ENCODE measurements around the gene LHX6.
A peak's percentile ranks its signal among the peaks of the same experiment; 100 is the strongest.

The LHX6 gene

GRCh38 chr9:122228568-122229484 is at the start of gene LHX6:
Gene LHX6 (minus strand): TSS chr9:122228957. CDS start chr9:122228740, 217 bp downstream.
- DNase-seq (ENCODE audit: low read depth, low spot score), result no peak

GRCh38 chr9:122277285-122277897 is 48.6 kb upstream of the LHX6 start:
- DNase-seq (ENCODE audit: low read depth, low spot score), result no peak

- no peak for DNase-seq (ENCODE audit: low read depth, low spot score)
Observed at GRCh38 chr9:122276096-122276495, 47.3 kb upstream of the LHX6 start.

- DNase-seq (ENCODE audit: low read depth, low spot score), result no peak
Observed at GRCh38 chr9:122274055-122274454, 45.3 kb upstream of the LHX6 start.

GRCh38 chr9:122268041-122268814 is 39.5 kb upstream of the LHX6 start:
- no peak for DNase-seq (ENCODE audit: low read depth, low spot score)

GRCh38 chr9:122265149-122265915 is 36.6 kb upstream of the LHX6 start:
- DNase-seq (ENCODE audit: low read depth, low spot score), result no peak

GRCh38 chr9:122264360-122265148 is 35.8 kb upstream of the LHX6 start, which contains the start of the genes MRRF and RBM18:
Gene MRRF (plus strand): TSS chr9:122264882. CDS start chr9:122270892, 6,010 bp downstream.
Gene RBM18 (minus strand): TSS chr9:122264840. CDS start chr9:122261492, 3,348 bp downstream.
- DNase-seq (ENCODE audit: low read depth, low spot score), result peak; percentile 80

- DNase-seq (ENCODE audit: low read depth, low spot score), result no peak
Observed at GRCh38 chr9:122263699-122264349, 35.1 kb upstream of the LHX6 start.

GRCh38 chr9:122262073-122262472 is 33.3 kb upstream of the LHX6 start:
- no peak for DNase-seq (ENCODE audit: low read depth, low spot score)

GRCh38 chr9:122261469-122261881 is 32.7 kb upstream of the LHX6 start:
- peak; percentile 68 for DNase-seq (ENCODE audit: low read depth, low spot score)

GRCh38 chr9:122258886-122259415 is 30.2 kb upstream of the LHX6 start:
- DNase-seq (ENCODE audit: low read depth, low spot score), result no peak

- DNase-seq (ENCODE audit: low read depth, low spot score), result no peak
Observed at GRCh38 chr9:122256206-122256605, 27.4 kb upstream of the LHX6 start.

- DNase-seq (ENCODE audit: low read depth, low spot score), result no peak
Observed at GRCh38 chr9:122254761-122255160, 26.0 kb upstream of the LHX6 start.

GRCh38 chr9:122252796-122253195 is 24.0 kb upstream of the LHX6 start:
- DNase-seq (ENCODE audit: low read depth, low spot score), result no peak

- no peak for DNase-seq (ENCODE audit: low read depth, low spot score)
Observed at GRCh38 chr9:122251351-122251750, 22.6 kb upstream of the LHX6 start.

- DNase-seq (ENCODE audit: low read depth, low spot score), result no peak
Observed at GRCh38 chr9:122248448-122248865, 19.7 kb upstream of the LHX6 start.

- no peak for DNase-seq (ENCODE audit: low read depth, low spot score)
Observed at GRCh38 chr9:122246666-122247065, 17.9 kb upstream of the LHX6 start.

GRCh38 chr9:122244349-122244748 is 15.6 kb upstream of the LHX6 start:
- no peak for DNase-seq (ENCODE audit: low read depth, low spot score)

GRCh38 chr9:122239722-122240121 is 11.0 kb upstream of the LHX6 start:
- DNase-seq (ENCODE audit: low read depth, low spot score), result no peak

GRCh38 chr9:122236681-122237080 is 7.9 kb upstream of the LHX6 start:
- DNase-seq (ENCODE audit: low read depth, low spot score), result no peak

Data from brain pericyte (primary cell).